Measurements from ENCODE around the gene PPFIBP1.
"Not testable (repeated sequence)": the region's sequence is repeated elsewhere in the genome, so short reads cannot be mapped to it uniquely, and the experiment has no call there.

PPFIBP1 gene

GRCh38 chr12:27710592-27711316 lies 186.7 kb downstream of the PPFIBP1 start, which contains the start of gene MRPS35:
Gene MRPS35 (plus strand): TSS chr12:27710832. CDS start chr12:27710844, 12 bp downstream.
- DNase-seq (ENCODE audit: low spot score): peak; percentile 90

GRCh38 chr12:27711317-27711682 lies 187.3 kb downstream of the PPFIBP1 start:
- DNase-seq (ENCODE audit: low spot score): peak; percentile 11

GRCh38 chr12:27711967-27712366 lies 188.0 kb downstream of the PPFIBP1 start:
- DNase-seq (ENCODE audit: low spot score): no peak

- no peak for DNase-seq (ENCODE audit: low spot score)
These were observed 199.2 kb downstream of the PPFIBP1 start for GRCh38 chr12:27723212-27723611.

GRCh38 chr12:27730097-27730588 lies 206.1 kb downstream of the PPFIBP1 start:
- no peak for DNase-seq (ENCODE audit: low spot score)

GRCh38 chr12:27732281-27732680 lies 208.3 kb downstream of the PPFIBP1 start:
- DNase-seq (ENCODE audit: low spot score): no peak

- peak; percentile 35 for DNase-seq (ENCODE audit: low spot score)
These were observed 209.1 kb downstream of the PPFIBP1 start for GRCh38 chr12:27733052-27733656.

- no peak for DNase-seq (ENCODE audit: low spot score)
These were observed 209.8 kb downstream of the PPFIBP1 start for GRCh38 chr12:27733791-27734190.

GRCh38 chr12:27734321-27734720 lies 210.3 kb downstream of the PPFIBP1 start:
- DNase-seq (ENCODE audit: low spot score): not testable (repeated sequence)

- no peak for DNase-seq (ENCODE audit: low spot score)
These were observed 219.6 kb downstream of the PPFIBP1 start for GRCh38 chr12:27743601-27744000.

Measured in AG08396 (cell line).